PC-9 (cell line): ENCODE measurements around the gene UTP15.

Experiments
- CTCF ChIP-seq: fragments of 200-600 bp; sonication (generic); conservative IDR thresholded peaks from 2 replicates; pipeline ENCODE4 v1.6.1; 2017; ENCODE audit warnings: mixed run types, antibody characterized with exemption, mild to moderate bottlenecking, moderate library complexity
- EZH2 ChIP-seq: fragments of 200-600 bp; sonication (generic); IDR thresholded peaks from 2 replicates; pipeline ENCODE4 v1.8.0; 2017; ENCODE audit warnings: antibody characterized with exemption, low read depth

- TF ChIP-seq CTCF (no peak), EZH2 (no peak)
Observed at GRCh38 chr5:73523861-73524260, 41.7 kb upstream of the UTP15 start.
